Stimulated activated CD4-positive, alpha-beta T cell treated with anti-CD3 and anti-CD28 coated beads, Interleukin-4, amount 100 ng/mL, for 48 hours (primary cell): ENCODE results near the gene AMBRA1.
A peak's percentile ranks its signal among the peaks of the same experiment; 100 is the strongest.
"Not testable (repeated sequence)": the region's sequence is repeated elsewhere in the genome, so short reads cannot be mapped to it uniquely, and the experiment has no call there.

ENCODE experiments used
- DNase-seq, 2 donors: peaks; one replicate each; pipeline ENCODE4 v3.0.0-alpha.2; 2020; ENCODE audit warnings: low read depth in 2 of 2

Gene AMBRA1

GRCh38 chr11:46534711-46535110 is 59.1 kb downstream of the AMBRA1 start:
- no peak for DNase-seq

- no peak for DNase-seq
These were observed 60.3 kb downstream of the AMBRA1 start for GRCh38 chr11:46533396-46534100.

GRCh38 chr11:46529928-46530574 is 63.8 kb downstream of the AMBRA1 start:
- DNase-seq = no peak

- DNase-seq = peak; percentile 71 to 72
These were observed 64.5 kb downstream of the AMBRA1 start for GRCh38 chr11:46529095-46529905.

- peak in 1 of 2 donors; percentile 23 for DNase-seq
These were observed 65.3 kb downstream of the AMBRA1 start for GRCh38 chr11:46528445-46529094.

GRCh38 chr11:46527591-46528130 is 66.2 kb downstream of the AMBRA1 start:
- DNase-seq = no peak

GRCh38 chr11:46526216-46527215 is 67.3 kb downstream of the AMBRA1 start:
- DNase-seq = no peak

GRCh38 chr11:46524201-46524770 is 69.5 kb downstream of the AMBRA1 start:
- no peak for DNase-seq

GRCh38 chr11:46523290-46523689 is 70.5 kb downstream of the AMBRA1 start:
- no peak for DNase-seq

- no peak for DNase-seq
These were observed 71.0 kb downstream of the AMBRA1 start for GRCh38 chr11:46522682-46523281.

GRCh38 chr11:46521961-46522681 is 71.7 kb downstream of the AMBRA1 start:
- DNase-seq = no peak

- DNase-seq = no peak
These were observed 72.7 kb downstream of the AMBRA1 start for GRCh38 chr11:46520971-46521745.

GRCh38 chr11:46519351-46519750 is 74.5 kb downstream of the AMBRA1 start:
- no peak for DNase-seq

- DNase-seq = not testable (repeated sequence)
These were observed 74.9 kb downstream of the AMBRA1 start for GRCh38 chr11:46518928-46519327.

- DNase-seq = no peak
These were observed 79.5 kb downstream of the AMBRA1 start for GRCh38 chr11:46514370-46514769.

- DNase-seq = no peak
These were observed 79.9 kb downstream of the AMBRA1 start for GRCh38 chr11:46513934-46514342.

GRCh38 chr11:46512261-46512881 is 81.5 kb downstream of the AMBRA1 start:
- no peak for DNase-seq

GRCh38 chr11:46511342-46511741 is 82.5 kb downstream of the AMBRA1 start:
- DNase-seq = no peak
